GM18951 (cell line): ENCODE measurements around the gene CCDC81.

Source experiments
- POLR2A ChIP-seq: IDR thresholded peaks from 4 replicates; pipeline ENCODE4 v1.6.1; 2011; ENCODE audit warnings: mild to moderate bottlenecking; ENCODE audit not compliant: insufficient read length, insufficient read depth; ENCODE audit errors: extremely low read depth
- in situ Hi-C: fragments of 300-500 bp; cut with MboI; formaldehyde crosslinking; loops from one replicate; pipeline ENCODE4 v1.12.0; 2022; ENCODE audit warnings: low sequenced_read_pairs, mixed read lengths, inconsistent platforms; ENCODE audit not compliant: unreplicated experiment

Gene CCDC81

DNA sequence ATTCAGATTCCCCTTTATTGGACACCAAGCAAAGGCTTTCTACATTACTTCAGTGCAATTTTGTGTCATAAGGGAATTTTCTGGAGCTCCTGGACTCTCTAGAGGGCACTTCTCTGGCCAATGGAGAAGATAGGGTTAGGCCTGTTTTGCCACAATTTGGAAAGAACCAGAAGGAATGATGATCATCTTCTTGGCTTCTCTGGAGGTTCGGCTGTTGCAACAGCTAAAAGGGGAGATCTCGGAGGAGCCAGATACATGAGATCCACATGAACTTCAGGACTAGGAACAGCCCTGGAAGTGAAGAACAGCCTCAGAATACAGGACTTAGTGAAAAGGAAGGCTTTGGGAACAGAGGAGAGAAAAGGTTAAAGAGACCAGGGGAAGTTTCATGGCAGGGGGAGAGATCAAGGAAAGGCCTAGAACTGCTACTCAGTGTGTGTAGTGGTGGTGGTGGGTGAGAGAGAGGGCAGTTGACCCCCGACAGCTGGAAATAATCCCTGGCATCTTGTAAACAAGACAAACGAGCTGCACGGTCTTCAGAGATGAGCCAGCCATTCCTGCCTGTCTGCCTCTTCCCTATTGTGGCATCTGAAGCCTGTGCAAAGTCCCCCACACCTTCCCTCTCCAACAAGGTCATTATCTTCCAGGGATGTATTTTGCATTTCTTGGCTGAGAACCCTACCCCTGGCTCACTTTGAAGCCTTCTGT lies 83.8 kb downstream of the CCDC81 start:
- in situ Hi-C loops, result no loop called here
- TF ChIP-seq POLR2A, result no peak

DNA sequence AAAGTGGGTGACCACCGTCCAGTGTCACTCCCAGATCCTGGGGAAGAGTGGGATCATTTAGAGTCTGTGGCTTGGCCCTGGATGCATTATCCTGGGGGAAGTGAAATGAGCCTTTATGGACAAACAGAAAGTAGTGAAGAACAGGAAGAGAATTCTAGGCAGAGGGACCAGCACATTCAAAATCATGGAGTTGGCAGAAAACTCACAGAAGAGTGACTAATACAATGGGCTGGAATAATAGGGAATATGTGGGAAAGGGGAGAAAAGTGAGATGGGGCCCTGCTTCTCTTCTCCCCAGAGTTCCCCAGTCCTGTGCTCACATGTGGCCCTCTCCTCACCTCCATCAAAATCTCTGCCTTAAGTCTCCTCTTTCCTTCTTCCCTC lies 84.3 kb downstream of the CCDC81 start:
- in situ Hi-C loops, result no loop called here
- no peak for TF ChIP-seq POLR2A

GRCh38 chr11:86459682-86460460 lies 85.2 kb downstream of the CCDC81 start:
- in situ Hi-C loops, result no loop called here
- TF ChIP-seq POLR2A, result no peak

- in situ Hi-C loops, result no loop called here
Measured at GRCh38 chr11:86460461-86461385, 86.0 kb downstream of the CCDC81 start.

GRCh38 chr11:86461892-86462291 lies 87.2 kb downstream of the CCDC81 start:
- in situ Hi-C loops, result no loop called here
- TF ChIP-seq POLR2A, result no peak

More at GRCh38 chr11:86460461-86461385, 86.0 kb downstream of the CCDC81 start:
- TF ChIP-seq POLR2A, result no peak

DNA sequence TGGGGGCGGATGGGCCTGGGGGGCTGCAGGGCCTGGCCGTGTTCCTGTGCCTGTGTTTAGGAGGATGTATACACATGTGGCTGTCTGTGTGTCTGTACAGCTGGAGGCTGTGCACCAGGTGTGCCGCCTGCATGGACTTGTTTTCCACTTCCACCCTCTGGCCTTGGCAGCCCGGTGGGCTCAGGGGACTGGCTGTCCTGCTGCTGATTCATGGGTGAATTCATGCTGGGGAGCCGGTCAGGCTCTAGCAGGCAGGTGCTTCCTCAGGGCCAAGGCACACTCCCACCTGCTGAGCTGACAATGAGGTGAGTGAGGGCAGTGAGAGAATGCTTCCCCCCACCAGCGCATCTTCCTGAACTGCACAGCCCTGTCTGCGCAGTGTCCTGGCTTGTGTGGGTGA lies 88.4 kb downstream of the CCDC81 start:
- in situ Hi-C loops, result no loop called here
- no peak for TF ChIP-seq POLR2A

- no peak for TF ChIP-seq POLR2A
- in situ Hi-C loops, result no loop called here
Measured at GRCh38 chr11:86463955-86464354, 89.3 kb downstream of the CCDC81 start.

- no peak for TF ChIP-seq POLR2A
- in situ Hi-C loops, result no loop called here
Measured at GRCh38 chr11:86464509-86465221, 90.0 kb downstream of the CCDC81 start.

GRCh38 chr11:86468169-86468568 lies 93.5 kb downstream of the CCDC81 start:
- no peak for TF ChIP-seq POLR2A
- in situ Hi-C loops, result no loop called here

- no peak for TF ChIP-seq POLR2A
Measured at GRCh38 chr11:86469491-86470388, 95.1 kb downstream of the CCDC81 start.

More at GRCh38 chr11:86469491-86470388, 95.1 kb downstream of the CCDC81 start:
- in situ Hi-C loops, result no loop called here
